HepG2 (cell line): Measurements from ENCODE around the gene CD300LG. TPM values are rescaled to one million over a fixed set of nuclear protein-coding genes. Genes with fewer than 3 reads are reported as not detected.
A peak's percentile ranks its signal among the peaks of the same experiment; 100 is the strongest.

ENCODE experiments used
- ATRX ChIP-seq: sonication (generic); formaldehyde crosslinking; IDR thresholded peaks from 2 replicates; pipeline ENCODE4 v1.4.0; 2020; ENCODE audit warnings: missing genetic modification reagents, borderline replicate concordance
- CCDC6 ChIP-seq: sonication (generic); formaldehyde crosslinking; IDR thresholded peaks from 2 replicates; pipeline ENCODE4 v1.8.1; 2022; ENCODE audit warnings: mild to moderate bottlenecking, missing genetic modification reagents, moderate library complexity
- EED ChIP-seq: sonication (generic); formaldehyde crosslinking; IDR thresholded peaks from 2 replicates; pipeline ENCODE4 v1.5.0; 2020; ENCODE audit warnings: mild to moderate bottlenecking, missing genetic modification reagents
- ISX ChIP-seq: sonication (generic); formaldehyde crosslinking; conservative IDR thresholded peaks from 2 replicates; pipeline ENCODE4 v1.5.0; 2020; ENCODE audit warnings: missing genetic modification reagents
- KAT2B ChIP-seq: fragments of 150-350 bp; IDR thresholded peaks from 2 replicates; pipeline ENCODE4 v1.6.1; 2014; ENCODE audit warnings: low read depth, low read length, borderline replicate concordance
- MBD4 ChIP-seq: IDR thresholded peaks from 2 replicates; pipeline ENCODE4 v1.6.1; 2012; ENCODE audit warnings: low read length, inconsistent platforms, borderline replicate concordance
- MED1 ChIP-seq: sonication (generic); formaldehyde crosslinking; IDR thresholded peaks from 2 replicates; pipeline ENCODE4 v1.4.0; 2020; ENCODE audit warnings: missing genetic modification reagents
- MTA1 ChIP-seq: sonication (generic); formaldehyde crosslinking; IDR thresholded peaks from 2 replicates; pipeline ENCODE4 v1.4.0; 2020; ENCODE audit warnings: missing genetic modification reagents, mild to moderate bottlenecking, borderline replicate concordance
- NBN ChIP-seq: fragments of 450-650 bp; conservative IDR thresholded peaks from 2 replicates; pipeline ENCODE4 v1.6.1; 2017
- NCOA1 ChIP-seq: sonication (generic); formaldehyde crosslinking; IDR thresholded peaks from 2 replicates; pipeline ENCODE4 v1.9.0; 2021; ENCODE audit warnings: missing genetic modification reagents
- NFKB2 ChIP-seq: sonication (generic); formaldehyde crosslinking; IDR thresholded peaks from 2 replicates; pipeline ENCODE4 v1.4.0; 2020; ENCODE audit warnings: missing genetic modification reagents, borderline replicate concordance
- RFX1 ChIP-seq: fragments of 450-650 bp; IDR thresholded peaks from 2 replicates; pipeline ENCODE4 v1.6.1; 2017
- SALL1 ChIP-seq: sonication (generic); formaldehyde crosslinking; IDR thresholded peaks from 2 replicates; pipeline ENCODE4 v1.8.0; 2022; ENCODE audit warnings: mild to moderate bottlenecking, missing genetic modification reagents
- TEAD3 ChIP-seq: optimal IDR thresholded peaks from 2 replicates; pipeline ENCODE3; 2016; ENCODE audit warnings: borderline replicate concordance
- ZNF564 ChIP-seq: sonication (generic); formaldehyde crosslinking; IDR thresholded peaks from 2 replicates; pipeline ENCODE4 v1.8.1; 2023; ENCODE audit warnings: mild to moderate bottlenecking, missing genetic modification reagents
- ZNF629 ChIP-seq: sonication (generic); formaldehyde crosslinking; conservative IDR thresholded peaks from 2 replicates; pipeline ENCODE4 v1.5.0; 2020; ENCODE audit warnings: missing genetic modification reagents
- ZNF7 ChIP-seq: IDR thresholded peaks from 2 replicates; pipeline ENCODE4 v1.6.1; 2016; ENCODE audit warnings: missing biosample characterization, missing genetic modification reagents
- polyA plus RNA-seq, 8 experiments: library from polyadenylated mRNA; depleted of rRNA in 3 of 8; stranded (reverse) in 7 of 8; unstranded in 1 of 8; fragments of >200 nt; fragmentation: Illumina TruSeq in 4 of 8; extraction: Trizol in 4 of 8; gene quantifications; 2 replicates each; pipeline versions ENCODE4 v1.2.1 to v1.2.3, GENCODE V29; 2011 to 2016; ENCODE audit warnings: low read depth in 4 of 8, missing spikeins in 1 of 8, mixed read lengths in 1 of 8; ENCODE audit not compliant: insufficient read depth in 1 of 8
- total RNA-seq, 5 experiments: library from RNA; depleted of rRNA; stranded (reverse); fragments of >200 nt; fragmentation: Illumina TruSeq; extraction: Trizol; gene quantifications; 2 replicates each; pipeline ENCODE4 v1.2.3, GENCODE V29; 2016; ENCODE audit warnings: low read depth in 1 of 5
- TF ChIP-seq, protein P1 (sequence below): sonication (generic); formaldehyde crosslinking; IDR thresholded peaks from 2 replicates; pipeline ENCODE4 v1.4.0; 2020; ENCODE audit warnings: missing genetic modification reagents
- TF ChIP-seq, protein P2 (sequence below): sonication (generic); formaldehyde crosslinking; IDR thresholded peaks from 2 replicates; pipeline ENCODE4 v1.4.0; 2020; ENCODE audit warnings: missing genetic modification reagents
- TF ChIP-seq, protein P3 (sequence below): sonication (generic); formaldehyde crosslinking; IDR thresholded peaks from 2 replicates; pipeline ENCODE4 v1.5.0; 2020; ENCODE audit warnings: missing genetic modification reagents
- TF ChIP-seq, protein P4 (sequence below): sonication (generic); formaldehyde crosslinking; IDR thresholded peaks from 2 replicates; pipeline ENCODE4 v1.4.0; 2020; ENCODE audit warnings: missing genetic modification reagents, mild to moderate bottlenecking, borderline replicate concordance

Gene CD300LG
- total and polyA plus RNA-seq, 2 of the 13 experiments (the other 11 are each of a cell fraction or from before 2014, with no cell fraction given): not detected

DNA sequence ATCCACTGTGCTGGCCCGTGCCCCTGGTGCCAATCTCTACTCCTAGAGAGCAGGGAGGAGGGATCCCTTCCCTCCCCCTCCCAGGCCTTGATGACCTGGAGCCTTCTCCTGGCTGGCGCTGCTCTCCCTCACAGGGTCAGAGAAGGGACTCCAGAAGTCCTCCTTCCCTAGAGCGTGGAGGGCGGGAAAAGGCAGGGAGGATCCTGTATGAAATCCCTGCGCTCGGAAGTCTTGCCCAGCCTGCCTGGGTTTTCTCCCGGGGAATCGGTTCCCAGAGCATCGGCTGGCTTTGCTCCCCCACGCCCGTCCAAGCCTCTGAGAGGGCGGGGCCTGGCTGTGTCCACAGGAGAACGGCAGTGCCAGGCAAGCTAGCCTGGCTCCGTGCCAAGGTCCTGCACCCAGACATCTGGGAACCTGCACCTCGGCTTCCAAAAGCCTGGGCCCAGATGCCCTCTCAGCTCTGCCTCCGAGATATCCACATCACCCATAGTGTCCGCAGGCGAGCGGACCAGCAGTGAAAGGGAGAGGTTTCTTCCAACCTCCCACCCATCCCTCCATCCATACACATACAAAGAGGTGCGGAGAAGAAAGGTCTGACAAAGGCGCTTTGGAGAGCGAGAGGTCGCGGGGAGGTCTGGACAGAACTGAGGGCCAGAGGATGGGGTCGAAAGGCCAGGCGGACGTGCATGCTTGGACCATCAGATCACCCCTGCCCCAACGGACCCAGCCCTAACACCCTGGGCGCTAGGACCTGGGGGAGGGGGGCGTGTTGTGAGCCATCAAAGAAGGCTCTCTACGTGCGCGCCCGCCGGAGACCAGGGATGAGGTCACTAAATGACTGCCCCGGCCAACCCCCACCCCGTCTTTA is 59.2 kb downstream of the CD300LG start (continued):
- TF ChIP-seq ZNF629 (CRISPR knock-in tag) (no peak), CCDC6 (CRISPR knock-in tag) (no peak), MTA1 (CRISPR knock-in tag) (peak; percentile 51; the same call in 1 of the 2 replicates), ZNF7 (no peak), TEAD3 (peak; percentile 23), NBN (no peak), SALL1 (CRISPR knock-in tag) (peak; percentile 40), ATRX (no peak), MBD4 (no peak), ZNF564 (CRISPR knock-in tag) (no peak), RFX1 (no peak), NCOA1 (CRISPR knock-in tag) (no peak), ISX (CRISPR knock-in tag) (no peak), MED1 (0 out of 2 replicates have a peak, but pooled peaks have one; percentile 19), NFKB2 (CRISPR knock-in tag) (0 out of 2 replicates have a peak, but pooled peaks have one; percentile 31), KAT2B (no peak), EED (no peak)
- TF ChIP-seq, protein P1, sequence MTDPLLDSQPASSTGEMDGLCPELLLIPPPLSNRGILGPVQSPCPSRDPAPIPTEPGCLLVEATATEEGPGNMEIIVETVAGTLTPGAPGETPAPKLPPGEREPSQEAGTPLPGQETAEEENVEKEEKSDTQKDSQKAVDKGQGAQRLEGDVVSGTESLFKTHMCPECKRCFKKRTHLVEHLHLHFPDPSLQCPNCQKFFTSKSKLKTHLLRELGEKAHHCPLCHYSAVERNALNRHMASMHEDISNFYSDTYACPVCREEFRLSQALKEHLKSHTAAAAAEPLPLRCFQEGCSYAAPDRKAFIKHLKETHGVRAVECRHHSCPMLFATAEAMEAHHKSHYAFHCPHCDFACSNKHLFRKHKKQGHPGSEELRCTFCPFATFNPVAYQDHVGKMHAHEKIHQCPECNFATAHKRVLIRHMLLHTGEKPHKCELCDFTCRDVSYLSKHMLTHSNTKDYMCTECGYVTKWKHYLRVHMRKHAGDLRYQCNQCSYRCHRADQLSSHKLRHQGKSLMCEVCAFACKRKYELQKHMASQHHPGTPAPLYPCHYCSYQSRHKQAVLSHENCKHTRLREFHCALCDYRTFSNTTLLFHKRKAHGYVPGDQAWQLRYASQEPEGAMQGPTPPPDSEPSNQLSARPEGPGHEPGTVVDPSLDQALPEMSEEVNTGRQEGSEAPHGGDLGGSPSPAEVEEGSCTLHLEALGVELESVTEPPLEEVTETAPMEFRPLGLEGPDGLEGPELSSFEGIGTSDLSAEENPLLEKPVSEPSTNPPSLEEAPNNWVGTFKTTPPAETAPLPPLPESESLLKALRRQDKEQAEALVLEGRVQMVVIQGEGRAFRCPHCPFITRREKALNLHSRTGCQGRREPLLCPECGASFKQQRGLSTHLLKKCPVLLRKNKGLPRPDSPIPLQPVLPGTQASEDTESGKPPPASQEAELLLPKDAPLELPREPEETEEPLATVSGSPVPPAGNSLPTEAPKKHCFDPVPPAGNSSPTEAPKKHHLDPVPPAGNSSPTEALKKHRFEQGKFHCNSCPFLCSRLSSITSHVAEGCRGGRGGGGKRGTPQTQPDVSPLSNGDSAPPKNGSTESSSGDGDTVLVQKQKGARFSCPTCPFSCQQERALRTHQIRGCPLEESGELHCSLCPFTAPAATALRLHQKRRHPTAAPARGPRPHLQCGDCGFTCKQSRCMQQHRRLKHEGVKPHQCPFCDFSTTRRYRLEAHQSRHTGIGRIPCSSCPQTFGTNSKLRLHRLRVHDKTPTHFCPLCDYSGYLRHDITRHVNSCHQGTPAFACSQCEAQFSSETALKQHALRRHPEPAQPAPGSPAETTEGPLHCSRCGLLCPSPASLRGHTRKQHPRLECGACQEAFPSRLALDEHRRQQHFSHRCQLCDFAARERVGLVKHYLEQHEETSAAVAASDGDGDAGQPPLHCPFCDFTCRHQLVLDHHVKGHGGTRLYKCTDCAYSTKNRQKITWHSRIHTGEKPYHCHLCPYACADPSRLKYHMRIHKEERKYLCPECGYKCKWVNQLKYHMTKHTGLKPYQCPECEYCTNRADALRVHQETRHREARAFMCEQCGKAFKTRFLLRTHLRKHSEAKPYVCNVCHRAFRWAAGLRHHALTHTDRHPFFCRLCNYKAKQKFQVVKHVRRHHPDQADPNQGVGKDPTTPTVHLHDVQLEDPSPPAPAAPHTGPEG (CRISPR knock-in tag): no peak
- TF ChIP-seq, protein P2, sequence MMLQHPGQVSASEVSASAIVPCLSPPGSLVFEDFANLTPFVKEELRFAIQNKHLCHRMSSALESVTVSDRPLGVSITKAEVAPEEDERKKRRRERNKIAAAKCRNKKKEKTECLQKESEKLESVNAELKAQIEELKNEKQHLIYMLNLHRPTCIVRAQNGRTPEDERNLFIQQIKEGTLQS (CRISPR knock-in tag): 0 out of 2 replicates have a peak, but pooled peaks have one; percentile 33
- TF ChIP-seq, protein P3, sequence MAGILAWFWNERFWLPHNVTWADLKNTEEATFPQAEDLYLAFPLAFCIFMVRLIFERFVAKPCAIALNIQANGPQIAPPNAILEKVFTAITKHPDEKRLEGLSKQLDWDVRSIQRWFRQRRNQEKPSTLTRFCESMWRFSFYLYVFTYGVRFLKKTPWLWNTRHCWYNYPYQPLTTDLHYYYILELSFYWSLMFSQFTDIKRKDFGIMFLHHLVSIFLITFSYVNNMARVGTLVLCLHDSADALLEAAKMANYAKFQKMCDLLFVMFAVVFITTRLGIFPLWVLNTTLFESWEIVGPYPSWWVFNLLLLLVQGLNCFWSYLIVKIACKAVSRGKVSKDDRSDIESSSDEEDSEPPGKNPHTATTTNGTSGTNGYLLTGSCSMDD: no peak
- TF ChIP-seq, protein P4, sequence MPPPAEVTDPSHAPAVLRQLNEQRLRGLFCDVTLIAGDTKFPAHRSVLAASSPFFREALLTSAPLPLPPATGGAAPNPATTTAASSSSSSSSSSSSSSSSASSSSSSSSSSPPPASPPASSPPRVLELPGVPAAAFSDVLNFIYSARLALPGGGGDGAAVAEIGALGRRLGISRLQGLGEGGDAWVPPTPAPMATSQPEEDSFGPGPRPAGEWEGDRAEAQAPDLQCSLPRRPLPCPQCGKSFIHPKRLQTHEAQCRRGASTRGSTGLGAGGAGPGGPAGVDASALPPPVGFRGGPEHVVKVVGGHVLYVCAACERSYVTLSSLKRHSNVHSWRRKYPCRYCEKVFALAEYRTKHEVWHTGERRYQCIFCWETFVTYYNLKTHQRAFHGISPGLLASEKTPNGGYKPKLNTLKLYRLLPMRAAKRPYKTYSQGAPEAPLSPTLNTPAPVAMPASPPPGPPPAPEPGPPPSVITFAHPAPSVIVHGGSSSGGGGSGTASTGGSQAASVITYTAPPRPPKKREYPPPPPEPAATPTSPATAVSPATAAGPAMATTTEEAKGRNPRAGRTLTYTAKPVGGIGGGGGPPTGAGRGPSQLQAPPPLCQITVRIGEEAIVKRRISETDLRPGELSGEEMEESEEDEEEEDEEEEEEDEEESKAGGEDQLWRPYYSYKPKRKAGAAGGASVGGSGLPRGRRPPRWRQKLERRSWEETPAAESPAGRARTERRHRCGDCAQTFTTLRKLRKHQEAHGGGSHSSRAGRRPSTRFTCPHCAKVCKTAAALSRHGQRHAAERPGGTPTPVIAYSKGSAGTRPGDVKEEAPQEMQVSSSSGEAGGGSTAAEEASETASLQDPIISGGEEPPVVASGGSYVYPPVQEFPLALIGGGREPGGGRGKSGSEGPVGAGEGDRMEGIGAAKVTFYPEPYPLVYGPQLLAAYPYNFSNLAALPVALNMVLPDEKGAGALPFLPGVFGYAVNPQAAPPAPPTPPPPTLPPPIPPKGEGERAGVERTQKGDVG (CRISPR knock-in tag): no peak
